ENCODE data around the gene C19orf44.
"Not testable (repeated sequence)": the region's sequence is repeated elsewhere in the genome, so short reads cannot be mapped to it uniquely, and the experiment has no call there.

The C19orf44 gene

GRCh38 chr19:16541526-16542044 is 45.4 kb downstream of the C19orf44 start:
- DNase-seq: peak; percentile 18

- DNase-seq: peak; percentile 95
Observed at GRCh38 chr19:16542045-16542909, 46.1 kb downstream of the C19orf44 start, which contains the start of gene CHERP. Gene CHERP (minus strand): TSS chr19:16542437. CDS start chr19:16542378, 59 bp downstream.

GRCh38 chr19:16542910-16543472 is 46.8 kb downstream of the C19orf44 start:
- peak; percentile 28 for DNase-seq

- DNase-seq: not testable (repeated sequence)
Observed at GRCh38 chr19:16543734-16544133, 47.5 kb downstream of the C19orf44 start.

GRCh38 chr19:16544473-16545231 is 48.5 kb downstream of the C19orf44 start:
- no peak for DNase-seq

- no peak for DNase-seq
Observed at GRCh38 chr19:16548956-16549355, 52.8 kb downstream of the C19orf44 start.

GRCh38 chr19:16551902-16552301 is 55.7 kb downstream of the C19orf44 start:
- DNase-seq: not testable (repeated sequence)

- DNase-seq: no peak
Observed at GRCh38 chr19:16554776-16555175, 58.6 kb downstream of the C19orf44 start.

GRCh38 chr19:16559780-16560276 is 63.6 kb downstream of the C19orf44 start:
- DNase-seq: no peak

GRCh38 chr19:16561382-16561781 is 65.2 kb downstream of the C19orf44 start:
- no peak for DNase-seq

- DNase-seq: no peak
Observed at GRCh38 chr19:16562608-16563025, 66.4 kb downstream of the C19orf44 start.

GRCh38 chr19:16564842-16565241 is 68.6 kb downstream of the C19orf44 start:
- DNase-seq: no peak

- DNase-seq: no peak
Observed at GRCh38 chr19:16566161-16566560, 70.0 kb downstream of the C19orf44 start.

GRCh38 chr19:16566702-16567101 is 70.5 kb downstream of the C19orf44 start:
- no peak for DNase-seq

GRCh38 chr19:16569609-16570320 is 73.6 kb downstream of the C19orf44 start:
- no peak for DNase-seq
